Left ventricle myocardium inferior (tissue), 1 donor: ENCODE measurements around the gene ZFTA. TPM values are rescaled to one million over a fixed set of nuclear protein-coding genes. Genes with fewer than 3 reads are reported as not detected.
"Not testable (repeated sequence)": the region's sequence is repeated elsewhere in the genome, so short reads cannot be mapped to it uniquely, and the experiment has no call there.

Source experiments
- DNase-seq: peaks from one replicate; pipeline ENCODE4 v3.0.0-alpha.2; 2020
- H3K27ac ChIP-seq: fragments of 200-600 bp; replicated peaks from 2 replicates; pipeline ENCODE4 v1.8.0; 2021
- H3K27me3 ChIP-seq: fragments of 200-600 bp; 2 replicates; pipeline ENCODE4 v1.8.0; 2021; ENCODE audit warnings: low read depth
- H3K36me3 ChIP-seq: fragments of 200-600 bp; 2 replicates; pipeline ENCODE4 v1.8.0; 2021
- H3K4me1 ChIP-seq: fragments of 200-600 bp; 2 replicates; pipeline ENCODE4 v1.8.0; 2021
- H3K4me3 ChIP-seq: fragments of 200-600 bp; 2 replicates; pipeline ENCODE4 v1.8.0; 2021; ENCODE audit warnings: mild to moderate bottlenecking, moderate library complexity
- H3K9me3 ChIP-seq: fragments of 200-600 bp; replicated peaks from 2 replicates; pipeline ENCODE4 v1.8.0; 2021
- CTCF ChIP-seq: fragments of 200-600 bp; IDR thresholded peaks from 2 replicates; pipeline ENCODE4 v1.8.0; 2021; ENCODE audit warnings: antibody characterized with exemption, mild to moderate bottlenecking, borderline replicate concordance
- intact Hi-C: fragments of 100-400 bp; cut with micrococcal nuclease; formaldehyde crosslinking; loops from one replicate; pipeline ENCODE4 v1.11.0; 2022
- total RNA-seq: library from RNA; stranded (reverse); fragmentation: NEBNext Ultra II Directional; extraction: Animal tissue kit (Norgen Biotek cat#: 25700); gene quantifications from one replicate; pipeline ENCODE4 v1.2.1, GENCODE V29; 2021
- donor health status: DM: no; HTN: yes; CAD: no; lungs with severe emphysema.

ZFTA gene
- total RNA-seq, 1 donor from 2014 or later = 11.5 TPM

GRCh38 chr11:63813563-63814382 lies 45.2 kb upstream of the ZFTA start:
- intact Hi-C loops = no loop called here
- H3K27me3 ChIP-seq = no peaks in the 10 kb centered on the region
- peak overlapping the region; percentile 82 for H3K4me3 ChIP-seq
- peaks cover 17% of the 10 kb centered on the region for H3K36me3 ChIP-seq
- peaks cover 33% of the 10 kb centered on the region for H3K4me1 ChIP-seq
- no peaks in the 10 kb centered on the region for H3K9me3 ChIP-seq
- H3K27ac ChIP-seq = peak overlapping the region; percentile 77
- TF ChIP-seq CTCF = no peak
- DNase-seq = peak; percentile 60

- no peak for TF ChIP-seq CTCF
- Histone ChIP-seq H3K36me3 (peaks cover 10% of the 10 kb centered on the region), H3K4me1 (peaks cover 33% of the 10 kb centered on the region), H3K9me3 (no peaks in the 10 kb centered on the region), H3K4me3 (peak within 1 kb of the TSS; percentile 82), H3K27me3 (no peaks in the 10 kb centered on the region), H3K27ac (peak within 1 kb of the TSS; percentile 77)
- DNase-seq = peak; percentile 83
- intact Hi-C loops = no loop called here
Observed at GRCh38 chr11:63813035-63813562, 44.5 kb upstream of the ZFTA start, which contains the start of gene SPINDOC. TSS of gene SPINDOC (plus strand) at chr11:63813456. CDS start at chr11:63813687, 231 bp downstream.

- Histone ChIP-seq H3K4me3 (no peak overlapping the region), H3K27ac (no peak overlapping the region), H3K36me3 (peaks cover 5% of the 10 kb centered on the region), H3K27me3 (no peaks in the 10 kb centered on the region), H3K9me3 (no peaks in the 10 kb centered on the region), H3K4me1 (peaks cover 33% of the 10 kb centered on the region)
- no peak for DNase-seq
- TF ChIP-seq CTCF = no peak
- intact Hi-C loops = no loop called here
Observed at GRCh38 chr11:63811522-63811921, 42.9 kb upstream of the ZFTA start.

DNA sequence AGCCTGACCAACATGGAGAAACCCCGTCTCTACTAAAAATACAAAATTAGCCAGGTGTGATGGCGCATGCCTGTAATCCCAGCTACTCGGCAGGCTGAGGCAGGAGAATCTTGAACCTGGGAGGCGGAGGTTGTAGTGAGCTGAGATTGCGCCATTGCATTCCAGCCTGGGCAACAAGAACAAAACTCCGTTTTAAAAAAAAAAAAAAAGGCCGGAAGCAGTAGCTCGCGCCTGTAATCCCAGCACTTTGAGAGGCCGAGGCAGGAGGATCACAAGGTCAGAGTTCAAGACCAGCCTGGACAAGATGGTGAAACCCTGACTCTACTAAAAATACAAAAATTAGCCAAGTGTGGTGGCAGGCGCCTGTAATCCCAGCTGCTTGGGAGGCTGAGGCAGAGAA lies 41.8 kb upstream of the ZFTA start:
- intact Hi-C loops, H3K36me3 ChIP-seq, H3K27ac ChIP-seq, DNase-seq, H3K27me3 ChIP-seq, H3K4me3 ChIP-seq, H3K9me3 ChIP-seq: not testable (repeated sequence)
- peaks cover 39% of the 10 kb centered on the region for H3K4me1 ChIP-seq

GRCh38 chr11:63805844-63806415 lies 37.4 kb upstream of the ZFTA start:
- no peak for DNase-seq
- Histone ChIP-seq H3K9me3 (no peaks in the 10 kb centered on the region), H3K27ac (peak overlapping the region; percentile 69), H3K36me3 (no peaks in the 10 kb centered on the region), H3K4me1 (peaks cover 12% of the 10 kb centered on the region), H3K4me3 (no peak overlapping the region), H3K27me3 (no peaks in the 10 kb centered on the region)
- TF ChIP-seq CTCF = no peak
- intact Hi-C loops = no loop called here

- no peak for TF ChIP-seq CTCF
- no peak for DNase-seq
- Histone ChIP-seq H3K36me3 (no peaks in the 10 kb centered on the region), H3K27me3 (no peaks in the 10 kb centered on the region), H3K9me3 (no peaks in the 10 kb centered on the region), H3K4me1 (peaks cover 19% of the 10 kb centered on the region), H3K27ac (no peak overlapping the region), H3K4me3 (no peak overlapping the region)
- intact Hi-C loops = no loop called here
Observed at GRCh38 chr11:63804259-63804658, 35.7 kb upstream of the ZFTA start.
